BJ (cell line): ENCODE results near the gene PIK3C2G. TPM values are rescaled to one million over a fixed set of nuclear protein-coding genes. Genes with fewer than 3 reads are reported as not detected.

Experiments used
- CTCF ChIA-PET: fragments of 350-600 bp; formaldehyde crosslinking; extraction: SDS; loops from one replicate; lab custom pipeline; 2021; ENCODE audit warnings: antibody characterized with exemption, inconsistent platforms; lab: Yijun Ruan, JAX
- POLR2A ChIA-PET: fragments of 300-600 bp; sonication (Branson Sonifier 250); formaldehyde crosslinking; extraction: SDS; loops from one replicate; lab custom pipeline; 2021; ENCODE audit warnings: antibody characterized with exemption; lab: Charles Lee
- DNase-seq: peaks from one replicate; pipeline ENCODE4 v3.0.0-alpha.2; 2011; ENCODE audit warnings: low read depth
- H3K27me3 ChIP-seq: 2 replicates; pipeline ENCODE4 v1.6.0; 2011; ENCODE audit warnings: low read length; ENCODE audit not compliant: control insufficient read depth, insufficient read depth
- H3K36me3 ChIP-seq: 2 replicates; pipeline ENCODE4 v1.5.1; 2011; ENCODE audit warnings: low read length; ENCODE audit not compliant: control insufficient read depth, insufficient read depth
- H3K4me3 ChIP-seq: 2 replicates; pipeline ENCODE4 v1.5.1; 2011; ENCODE audit warnings: low read depth, mild to moderate bottlenecking, control low read depth, low read length
- CTCF ChIP-seq: IDR thresholded peaks from 2 replicates; pipeline ENCODE4 v1.5.1; 2011; ENCODE audit warnings: low read depth, mild to moderate bottlenecking, control low read depth, inconsistent platforms, low read length, moderate library complexity; ENCODE audit not compliant: insufficient read depth
- polyA plus RNA-seq: library from polyadenylated mRNA; depleted of rRNA; stranded (reverse); fragments of >200 nt; gene quantifications from 2 replicates; pipeline ENCODE4 v1.2.3, GENCODE V29; 2011

PIK3C2G gene
- polyA plus RNA-seq, 1 experiment = not detected

DNA sequence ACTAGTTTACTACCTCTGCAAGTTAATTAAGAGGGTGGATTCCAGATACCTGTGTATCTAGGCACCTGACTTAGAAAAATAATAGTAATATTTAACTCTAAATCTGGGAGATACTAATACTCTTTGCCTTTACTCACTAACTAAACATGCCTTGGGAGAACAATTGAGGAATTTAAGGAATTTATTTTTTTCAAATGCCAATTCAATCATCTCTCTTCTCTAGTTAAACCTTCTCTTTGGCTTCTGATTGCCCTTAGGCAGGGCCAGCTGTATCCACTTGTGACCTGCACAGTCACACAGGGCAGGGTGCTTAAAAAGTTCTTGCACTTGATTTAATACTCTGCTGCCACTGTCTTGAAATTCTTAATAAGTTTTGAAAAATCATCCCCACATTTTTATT is 334.1 kb downstream of the PIK3C2G start:
- Histone ChIP-seq H3K4me3 (no peak overlapping the region), H3K27me3 (no peaks in the 10 kb centered on the region), H3K36me3 (no peaks in the 10 kb centered on the region)
- ChIA-PET POLR2A (no interaction called here), CTCF (no interaction called here)
- no peak for TF ChIP-seq CTCF
- no peak for DNase-seq

GRCh38 chr12:18601962-18602361 is 340.6 kb downstream of the PIK3C2G start:
- no peaks in the 10 kb centered on the region for H3K36me3 ChIP-seq
- POLR2A ChIA-PET = no interaction called here
- no peak for TF ChIP-seq CTCF
- no peak overlapping the region for H3K4me3 ChIP-seq
- DNase-seq = no peak
- H3K27me3 ChIP-seq = no peaks in the 10 kb centered on the region
- CTCF ChIA-PET = no interaction called here

- H3K27me3 ChIP-seq = no peaks in the 10 kb centered on the region
- H3K4me3 ChIP-seq = no peak overlapping the region
- no peaks in the 10 kb centered on the region for H3K36me3 ChIP-seq
- POLR2A ChIA-PET = no interaction called here
- no peak for DNase-seq
- CTCF ChIA-PET = interaction anchor here (1.1 kb wide), 1 partner anchor 31 kb away, joined by 3 read pairs; no protein-coding TSS in a partner anchor
- TF ChIP-seq CTCF = no peak
Observed at GRCh38 chr12:18612971-18613370, 351.7 kb downstream of the PIK3C2G start.

- no peak for TF ChIP-seq CTCF
- POLR2A ChIA-PET = no interaction called here
- DNase-seq = no peak
Observed at GRCh38 chr12:18620986-18621385, 359.7 kb downstream of the PIK3C2G start.

GRCh38 chr12:18629445-18629844 is 368.1 kb downstream of the PIK3C2G start:
- Histone ChIP-seq H3K4me3 (no peak overlapping the region), H3K36me3 (no peaks in the 10 kb centered on the region), H3K27me3 (no peaks in the 10 kb centered on the region; the same call in none of the 2 replicates)
- CTCF ChIA-PET = no interaction called here
- no peak for TF ChIP-seq CTCF
- POLR2A ChIA-PET = no interaction called here
- DNase-seq = no peak

More at GRCh38 chr12:18620986-18621385, 359.7 kb downstream of the PIK3C2G start:
- CTCF ChIA-PET = no interaction called here
- Histone ChIP-seq H3K4me3 (no peak overlapping the region), H3K27me3 (no peaks in the 10 kb centered on the region), H3K36me3 (no peaks in the 10 kb centered on the region)
